ENCODE measurements around the gene BIRC3.
A peak's percentile ranks its signal among the peaks of the same experiment; 100 is the strongest.

Gene BIRC3

GRCh38 chr11:102320679-102321078 lies 3.4 kb downstream of the BIRC3 start:
- Histone ChIP-seq H3K4me1 (ENCODE audit: insufficient read depth, low read length, severe bottlenecking) (peaks cover 69% of the 10 kb centered on the region), H3K27me3 (ENCODE audit: insufficient read depth, low read length) (no peaks in the 10 kb centered on the region), H3K9me3 (ENCODE audit: low read length) (no peaks in the 10 kb centered on the region), H3F3A (ENCODE audit: insufficient read depth, low read length) (no peaks in the 10 kb centered on the region; the same call in 1 of the 2 replicates), H2AFZ (ENCODE audit: low read length) (no peak overlapping the region), H3K27ac (ENCODE audit: low read depth, low read length, poor library complexity, severe bottlenecking) (peak overlapping the region; percentile 93), H3K4me2 (ENCODE audit: low read length) (peak overlapping the region; percentile 94), H3K9ac (ENCODE audit: low read length) (peak overlapping the region; percentile 91; the same call in 1 of the 2 replicates), H3K4me3 (ENCODE audit: low read depth, low read length, poor library complexity, severe bottlenecking) (peak overlapping the region; percentile 95), H3K9me2 (ENCODE audit: low read depth, low read length) (no peaks in the 10 kb centered on the region), H4K20me1 (ENCODE audit: insufficient read depth, low read length) (no peaks in the 10 kb centered on the region), H3K79me2 (ENCODE audit: insufficient read depth, low read length) (peaks cover 66% of the 10 kb centered on the region), H3K36me3 (ENCODE audit: insufficient read depth, low read length) (peaks cover 59% of the 10 kb centered on the region; the same call in 1 of the 2 replicates)
- TF ChIP-seq, protein P1, sequence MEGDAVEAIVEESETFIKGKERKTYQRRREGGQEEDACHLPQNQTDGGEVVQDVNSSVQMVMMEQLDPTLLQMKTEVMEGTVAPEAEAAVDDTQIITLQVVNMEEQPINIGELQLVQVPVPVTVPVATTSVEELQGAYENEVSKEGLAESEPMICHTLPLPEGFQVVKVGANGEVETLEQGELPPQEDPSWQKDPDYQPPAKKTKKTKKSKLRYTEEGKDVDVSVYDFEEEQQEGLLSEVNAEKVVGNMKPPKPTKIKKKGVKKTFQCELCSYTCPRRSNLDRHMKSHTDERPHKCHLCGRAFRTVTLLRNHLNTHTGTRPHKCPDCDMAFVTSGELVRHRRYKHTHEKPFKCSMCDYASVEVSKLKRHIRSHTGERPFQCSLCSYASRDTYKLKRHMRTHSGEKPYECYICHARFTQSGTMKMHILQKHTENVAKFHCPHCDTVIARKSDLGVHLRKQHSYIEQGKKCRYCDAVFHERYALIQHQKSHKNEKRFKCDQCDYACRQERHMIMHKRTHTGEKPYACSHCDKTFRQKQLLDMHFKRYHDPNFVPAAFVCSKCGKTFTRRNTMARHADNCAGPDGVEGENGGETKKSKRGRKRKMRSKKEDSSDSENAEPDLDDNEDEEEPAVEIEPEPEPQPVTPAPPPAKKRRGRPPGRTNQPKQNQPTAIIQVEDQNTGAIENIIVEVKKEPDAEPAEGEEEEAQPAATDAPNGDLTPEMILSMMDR (IDR thresholded peaks at IDR 0.05; ENCODE audit: low read length), result no peak
- no peak for TF ChIP-seq EZH2 (IDR thresholded peaks at IDR 0.05; ENCODE audit: borderline replicate concordance, low read length)

DNA sequence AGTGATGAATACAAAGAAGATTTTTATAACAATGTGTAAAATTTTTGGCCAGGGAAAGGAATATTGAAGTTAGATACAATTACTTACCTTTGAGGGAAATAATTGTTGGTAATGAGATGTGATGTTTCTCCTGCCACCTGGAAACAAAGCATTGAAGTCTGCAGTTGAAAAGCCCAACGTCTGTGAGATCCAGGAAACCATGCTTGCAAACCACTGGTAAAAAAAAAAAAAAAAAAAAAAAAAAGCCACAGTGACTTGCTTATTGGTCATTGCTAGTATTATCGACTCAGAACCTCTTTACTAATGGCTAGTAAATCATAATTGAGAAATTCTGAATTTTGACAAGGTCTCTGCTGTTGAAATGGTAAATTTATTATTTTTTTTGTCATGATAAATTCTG lies 5.3 kb downstream of the BIRC3 start:
- Histone ChIP-seq H3K4me1 (ENCODE audit: insufficient read depth, low read length, severe bottlenecking) (peaks cover 54% of the 10 kb centered on the region), H3K27ac (ENCODE audit: low read depth, low read length, poor library complexity, severe bottlenecking) (peak overlapping the region; percentile 42), H3F3A (ENCODE audit: insufficient read depth, low read length) (no peaks in the 10 kb centered on the region), H3K36me3 (ENCODE audit: insufficient read depth, low read length) (peaks cover 76% of the 10 kb centered on the region), H3K4me3 (ENCODE audit: low read depth, low read length, poor library complexity, severe bottlenecking) (peak overlapping the region; percentile 41), H3K27me3 (ENCODE audit: insufficient read depth, low read length) (no peaks in the 10 kb centered on the region), H3K9ac (ENCODE audit: low read length) (no peak overlapping the region), H3K9me2 (ENCODE audit: low read depth, low read length) (no peaks in the 10 kb centered on the region), H2AFZ (ENCODE audit: low read length) (no peak overlapping the region), H3K79me2 (ENCODE audit: insufficient read depth, low read length) (peaks cover 65% of the 10 kb centered on the region), H3K4me2 (ENCODE audit: low read length) (peak overlapping the region; percentile 94), H4K20me1 (ENCODE audit: insufficient read depth, low read length) (no peaks in the 10 kb centered on the region), H3K9me3 (ENCODE audit: low read length) (no peaks in the 10 kb centered on the region)
- TF ChIP-seq EZH2 (IDR thresholded peaks at IDR 0.05; ENCODE audit: borderline replicate concordance, low read length), result no peak
- TF ChIP-seq, protein P1 (IDR thresholded peaks at IDR 0.05; ENCODE audit: low read length), result no peak

DNA sequence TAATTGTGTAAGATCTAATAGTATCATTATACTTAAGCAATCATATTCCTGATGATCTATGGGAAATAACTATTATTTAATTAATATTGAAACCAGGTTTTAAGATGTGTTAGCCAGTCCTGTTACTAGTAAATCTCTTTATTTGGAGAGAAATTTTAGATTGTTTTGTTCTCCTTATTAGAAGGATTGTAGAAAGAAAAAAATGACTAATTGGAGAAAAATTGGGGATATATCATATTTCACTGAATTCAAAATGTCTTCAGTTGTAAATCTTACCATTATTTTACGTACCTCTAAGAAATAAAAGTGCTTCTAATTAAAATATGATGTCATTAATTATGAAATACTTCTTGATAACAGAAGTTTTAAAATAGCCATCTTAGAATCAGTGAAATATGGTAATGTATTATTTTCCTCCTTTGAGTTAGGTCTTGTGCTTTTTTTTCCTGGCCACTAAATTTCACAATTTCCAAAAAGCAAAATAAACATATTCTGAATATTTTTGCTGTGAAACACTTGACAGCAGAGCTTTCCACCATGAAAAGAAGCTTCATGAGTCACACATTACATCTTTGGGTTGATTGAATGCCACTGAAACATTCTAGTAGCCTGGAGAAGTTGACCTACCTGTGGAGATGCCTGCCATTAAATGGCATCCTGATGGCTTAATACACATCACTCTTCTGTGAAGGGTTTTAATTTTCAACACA lies 6.4 kb downstream of the BIRC3 start:
- Histone ChIP-seq H4K20me1 (ENCODE audit: insufficient read depth, low read length) (no peaks in the 10 kb centered on the region), H3K27ac (ENCODE audit: low read depth, low read length, poor library complexity, severe bottlenecking) (no peak overlapping the region), H3K9ac (ENCODE audit: low read length) (no peak overlapping the region), H3K9me3 (ENCODE audit: low read length) (no peaks in the 10 kb centered on the region), H3F3A (ENCODE audit: insufficient read depth, low read length) (no peaks in the 10 kb centered on the region), H3K4me1 (ENCODE audit: insufficient read depth, low read length, severe bottlenecking) (peaks cover 54% of the 10 kb centered on the region), H3K4me2 (ENCODE audit: low read length) (no peak overlapping the region), H3K79me2 (ENCODE audit: insufficient read depth, low read length) (peaks cover 54% of the 10 kb centered on the region), H3K36me3 (ENCODE audit: insufficient read depth, low read length) (peaks cover 80% of the 10 kb centered on the region), H3K4me3 (ENCODE audit: low read depth, low read length, poor library complexity, severe bottlenecking) (no peak overlapping the region), H3K27me3 (ENCODE audit: insufficient read depth, low read length) (no peaks in the 10 kb centered on the region), H2AFZ (ENCODE audit: low read length) (no peak overlapping the region), H3K9me2 (ENCODE audit: low read depth, low read length) (no peaks in the 10 kb centered on the region)
- TF ChIP-seq EZH2 (IDR thresholded peaks at IDR 0.05; ENCODE audit: borderline replicate concordance, low read length), result no peak
- TF ChIP-seq, protein P1 (IDR thresholded peaks at IDR 0.05; ENCODE audit: low read length), result no peak

All from OCI-LY1 (cell line).